Fibroblast of upper back skin (primary cell): ENCODE measurements around the gene AMDHD1.
A peak's percentile ranks its signal among the peaks of the same experiment; 100 is the strongest.

Experiments used
- DNase-seq: peaks from one replicate; pipeline ENCODE4 v3.0.0-alpha.2; 2013

AMDHD1 gene

DNA sequence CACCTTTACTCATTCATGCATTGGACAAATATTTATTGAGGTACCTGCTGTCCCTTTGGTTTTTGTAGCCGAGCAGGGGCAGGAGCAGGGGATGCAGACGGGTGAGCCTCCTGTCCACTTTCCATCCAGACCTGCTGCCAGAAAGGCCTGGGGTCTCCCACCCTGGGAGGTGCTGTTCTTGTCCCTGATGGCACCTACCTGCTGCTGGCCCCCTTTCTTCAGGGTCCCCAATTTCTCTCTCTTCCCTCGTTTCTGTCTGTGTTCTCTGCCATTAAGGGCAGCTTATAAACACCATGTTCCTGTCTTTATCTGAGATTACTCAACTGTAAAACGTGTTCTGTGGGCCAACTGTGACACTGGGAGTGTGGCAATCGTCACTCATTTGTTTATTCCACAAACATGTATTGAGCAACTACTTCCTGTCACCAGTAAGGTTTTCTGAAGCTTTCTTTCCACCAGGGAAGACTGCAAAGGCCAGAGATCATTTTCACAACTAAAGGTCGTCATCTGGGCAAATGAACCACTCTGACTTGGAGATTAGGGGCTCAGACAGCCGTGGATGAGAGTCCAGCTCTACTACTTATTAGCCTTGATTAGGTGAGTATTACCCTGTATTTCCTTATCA is 53.0 kb downstream of the AMDHD1 start, which contains the start of gene HAL:
HAL (minus strand) TSS at position 311 of the 625 bp plus-strand sequence. CDS start 434 bp downstream, outside the sequence.
- DNase-seq, result no peak

DNA sequence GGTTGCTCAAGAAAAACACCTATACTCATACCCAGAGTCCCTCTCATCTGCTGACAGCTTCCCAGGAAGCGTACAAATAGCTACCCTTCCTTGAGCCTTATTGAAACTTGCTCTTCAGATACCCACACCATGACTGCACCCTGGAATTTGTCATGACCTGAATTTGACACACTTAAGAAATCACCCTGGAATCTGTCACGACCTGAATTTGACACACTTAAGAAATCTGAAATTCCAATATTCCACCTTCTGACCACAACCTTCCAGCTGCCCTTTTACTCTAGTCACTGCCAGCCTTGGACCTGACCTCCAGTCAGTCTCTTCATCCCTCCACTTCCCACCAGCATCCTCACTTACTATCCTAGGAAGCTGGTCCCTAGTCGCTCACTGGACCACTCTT is 54.1 kb downstream of the AMDHD1 start:
- no peak for DNase-seq

DNA sequence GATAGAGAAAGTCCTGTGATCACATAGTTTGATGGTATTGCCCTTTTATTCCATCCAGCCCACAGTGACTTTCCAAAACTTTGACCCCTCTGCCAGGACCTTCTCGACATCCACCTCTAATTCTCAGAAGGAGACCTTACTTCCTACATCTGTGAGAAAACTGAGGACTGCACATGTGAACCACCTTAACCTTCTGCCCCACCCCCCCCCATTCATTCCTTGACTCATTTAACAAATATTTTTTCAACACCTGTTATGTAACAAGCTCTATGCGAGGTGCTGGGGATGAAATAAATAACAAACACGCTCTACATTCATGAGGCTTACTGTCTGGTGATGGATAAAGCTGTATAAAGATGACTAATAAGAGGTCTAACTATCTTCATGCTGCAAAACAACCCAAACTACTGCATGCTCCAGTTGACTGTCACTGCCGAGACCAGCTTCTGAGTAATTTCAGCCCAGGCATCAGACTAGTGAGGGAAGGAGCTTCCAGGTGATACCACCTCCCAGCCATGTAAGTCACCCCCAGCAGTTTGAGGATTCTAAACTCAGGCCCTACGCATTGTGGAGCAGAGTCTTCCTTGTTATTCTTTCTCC is 54.9 kb downstream of the AMDHD1 start:
- DNase-seq, result no peak

DNA sequence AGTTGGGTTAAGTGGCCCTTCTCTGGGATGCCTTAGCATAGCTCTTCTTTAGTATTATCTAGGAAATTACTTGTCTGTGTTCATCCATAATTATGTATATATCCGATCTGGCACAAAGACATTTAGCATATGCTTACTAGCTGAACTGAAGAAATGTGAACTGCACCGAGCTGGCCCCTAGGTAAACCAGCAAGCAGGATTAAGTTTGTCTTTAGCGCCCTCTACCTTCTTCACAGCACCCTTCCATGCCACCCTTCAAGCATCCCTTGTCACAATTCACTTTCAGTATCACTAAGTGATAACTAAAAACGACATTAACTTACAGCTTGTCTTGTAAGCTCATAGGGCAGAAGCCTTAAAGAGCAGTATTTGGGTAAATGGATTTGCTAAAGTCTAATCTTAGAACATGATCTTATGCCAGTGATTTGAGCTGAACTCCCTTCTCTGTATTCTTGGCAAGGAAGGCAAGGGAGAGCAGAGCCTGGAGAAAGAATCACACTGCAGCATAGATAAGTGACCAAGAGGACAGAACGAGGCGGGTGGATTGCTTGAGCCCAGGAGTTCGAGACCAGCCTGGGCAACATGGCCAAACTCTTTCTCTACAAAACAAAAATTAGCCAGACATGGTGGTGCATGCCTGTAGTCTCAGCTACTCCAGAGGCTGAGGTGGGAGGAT is 55.6 kb downstream of the AMDHD1 start:
- DNase-seq, result peak; percentile 55

DNA sequence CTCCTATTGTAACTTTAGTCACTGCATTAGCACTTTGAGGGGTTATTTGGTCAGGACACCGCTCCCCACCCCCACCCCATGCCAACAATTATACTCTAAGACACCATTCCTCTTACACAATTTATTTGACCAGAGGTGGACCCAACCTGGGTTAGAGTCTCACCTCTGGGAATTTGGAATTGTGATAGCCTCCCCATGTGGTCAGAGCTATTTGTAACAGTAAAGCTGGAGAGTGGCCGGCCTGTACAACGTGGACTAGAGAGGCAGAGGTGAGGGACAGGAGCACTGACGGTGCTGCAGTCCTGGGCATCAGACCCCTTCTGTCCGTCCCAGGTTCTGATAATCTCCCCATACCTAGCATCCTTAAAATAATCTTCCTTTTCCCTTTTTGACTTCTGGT is 56.4 kb downstream of the AMDHD1 start:
- DNase-seq, result no peak

DNA sequence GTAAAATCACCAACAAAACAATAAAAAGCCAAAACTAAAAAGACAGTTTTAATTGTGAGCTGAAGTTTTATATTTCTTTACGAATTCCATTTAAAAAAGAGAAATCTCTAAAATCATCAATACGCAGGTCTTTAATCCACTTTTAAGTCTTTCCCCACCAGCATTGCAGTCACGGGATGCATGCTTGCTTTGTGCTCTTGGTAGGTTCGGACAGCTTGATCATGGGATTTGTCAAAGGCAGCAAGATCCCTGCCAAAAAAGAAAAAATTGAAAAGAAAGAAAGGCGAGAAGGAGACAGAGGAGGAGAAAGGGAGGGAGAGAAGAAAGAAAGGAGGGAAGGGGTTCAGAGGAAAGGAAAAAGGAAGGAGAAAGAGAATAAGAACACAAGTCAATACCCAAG is 57.7 kb downstream of the AMDHD1 start:
- DNase-seq, result no peak

DNA sequence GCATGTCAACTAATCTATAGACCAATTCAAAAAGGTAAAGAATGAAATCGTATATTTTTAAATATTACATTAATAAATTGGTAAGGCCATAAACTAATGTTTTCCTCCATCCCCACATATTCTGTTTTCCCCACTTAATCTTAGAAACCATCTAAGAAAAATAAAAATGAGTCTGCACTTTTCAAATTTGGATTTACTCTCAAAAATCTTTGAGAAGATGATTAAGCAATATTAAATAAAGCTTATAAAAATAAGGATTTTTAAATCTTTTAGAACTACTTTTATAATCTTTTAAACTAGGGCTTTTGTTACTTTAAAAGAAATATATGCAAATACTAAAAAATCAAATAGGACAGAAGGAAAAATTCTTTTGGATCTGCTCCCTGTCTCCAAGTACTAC is 63.6 kb downstream of the AMDHD1 start:
- no peak for DNase-seq

DNA sequence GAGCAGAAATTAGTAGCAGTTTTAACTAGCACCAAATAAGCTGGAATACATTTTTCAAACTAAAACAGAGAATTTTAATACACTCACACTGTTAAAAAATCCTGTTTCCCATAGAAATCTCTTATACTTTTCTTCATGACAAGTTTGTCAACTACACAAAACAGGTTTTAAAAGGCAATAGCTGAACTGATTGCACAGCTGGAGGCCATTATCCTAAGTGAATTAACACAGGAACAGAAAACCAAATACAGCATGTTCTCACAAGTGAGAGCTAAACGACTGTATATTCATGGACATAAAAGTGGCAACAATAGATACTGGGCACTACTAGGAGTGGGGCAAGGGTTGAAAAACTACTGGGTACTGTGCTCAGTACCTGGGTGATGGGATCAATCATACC is 64.6 kb downstream of the AMDHD1 start:
- no peak for DNase-seq

DNA sequence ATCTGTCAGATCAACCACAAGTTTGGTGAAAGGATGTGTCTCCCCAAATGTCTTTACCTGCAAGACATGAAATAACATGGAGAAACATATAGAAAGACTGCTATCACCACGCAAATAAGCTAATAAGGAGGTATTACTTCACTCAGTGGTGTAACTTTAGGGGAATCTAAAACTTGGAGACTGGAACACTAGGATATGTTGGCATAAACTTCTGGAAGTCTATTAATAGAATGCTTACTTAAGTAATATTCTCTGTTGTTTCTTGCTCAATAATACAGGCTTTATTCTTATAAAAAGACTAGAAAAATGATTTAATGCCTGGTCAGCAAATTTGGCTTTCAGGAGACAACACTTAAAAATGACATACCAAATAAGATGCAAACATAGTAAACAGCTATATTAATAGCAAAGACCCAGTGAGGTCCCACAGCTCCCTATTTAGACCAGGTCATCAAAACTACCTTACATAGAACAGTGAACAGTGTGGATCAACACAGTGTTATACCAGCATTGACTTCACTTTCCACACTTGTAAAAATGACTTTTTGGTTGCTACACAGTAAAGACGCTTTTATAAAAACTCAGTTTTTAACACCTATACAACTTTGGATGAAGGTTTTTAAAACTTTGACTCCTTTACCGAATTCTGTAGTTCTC is 71.9 kb downstream of the AMDHD1 start:
- DNase-seq, result no peak

DNA sequence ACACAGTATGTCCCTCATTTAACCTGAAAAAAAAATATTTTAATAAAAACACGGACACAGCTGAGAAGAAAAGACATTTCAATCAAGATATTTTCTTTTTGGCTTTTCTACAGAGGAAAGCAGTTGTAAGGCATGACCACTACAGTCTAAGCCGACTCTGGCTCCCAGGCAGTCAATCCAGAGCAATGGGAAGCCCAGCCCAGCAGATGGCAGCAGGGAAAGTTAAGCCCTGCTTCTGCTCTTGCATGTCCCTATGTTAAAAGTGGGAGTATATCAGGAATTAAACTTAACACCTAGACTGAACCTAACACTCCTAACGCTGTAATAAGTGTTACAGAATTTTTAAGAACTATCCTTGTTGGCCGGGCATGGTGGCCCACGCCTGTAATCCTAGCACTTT is 72.5 kb downstream of the AMDHD1 start:
- peak; percentile 20 for DNase-seq
